NB4 (cell line): ENCODE measurements around the gene GLRB.

Source experiments
- DNase-seq: peaks from one replicate; pipeline ENCODE4 v3.0.0; 2010; ENCODE audit warnings: low read depth
- H3K4me3 ChIP-seq: one replicate; pipeline ENCODE4 v1.5.1; 2011; ENCODE audit warnings: mild to moderate bottlenecking, low read depth, low read length, moderate library complexity
- MYC ChIP-seq: IDR thresholded peaks from 2 replicates; pipeline ENCODE4 v1.6.1; 2011; ENCODE audit warnings: low read depth, low read length
- POLR2A ChIP-seq: IDR thresholded peaks from 2 replicates; pipeline ENCODE4 v1.6.1; 2011; ENCODE audit warnings: mild to moderate bottlenecking; ENCODE audit not compliant: insufficient read length; ENCODE audit errors: extremely low read depth
- TF ChIP-seq, protein P1 (sequence below): IDR thresholded peaks from one replicate; pipeline ENCODE4 v1.5.1; 2012; ENCODE audit warnings: low read depth, low read length
- TF ChIP-seq, protein P2 (sequence below): IDR thresholded peaks from 2 replicates; pipeline ENCODE4 v1.6.1; 2011; ENCODE audit warnings: low read depth, low read length

Gene GLRB

DNA sequence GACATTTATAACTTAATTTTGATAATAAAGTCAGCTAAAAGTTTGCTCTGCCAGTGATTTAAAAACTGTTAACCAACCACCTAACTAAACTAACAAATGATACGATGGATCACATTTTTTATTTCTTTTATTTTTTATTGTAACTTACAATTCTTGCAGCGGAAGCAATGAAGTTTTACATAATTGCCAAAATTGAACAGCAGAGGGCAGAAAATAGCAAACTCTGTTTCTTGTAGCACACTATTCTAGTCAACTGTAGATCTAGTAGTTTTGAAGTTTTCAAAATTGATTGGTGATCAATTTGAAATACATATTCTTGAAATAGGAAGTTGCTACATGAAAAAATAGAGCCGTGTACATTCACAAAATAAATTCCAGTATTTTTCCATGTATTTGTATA is 141.8 kb downstream of the GLRB start:
- DNase-seq = peak; percentile 22
- TF ChIP-seq, protein P1, sequence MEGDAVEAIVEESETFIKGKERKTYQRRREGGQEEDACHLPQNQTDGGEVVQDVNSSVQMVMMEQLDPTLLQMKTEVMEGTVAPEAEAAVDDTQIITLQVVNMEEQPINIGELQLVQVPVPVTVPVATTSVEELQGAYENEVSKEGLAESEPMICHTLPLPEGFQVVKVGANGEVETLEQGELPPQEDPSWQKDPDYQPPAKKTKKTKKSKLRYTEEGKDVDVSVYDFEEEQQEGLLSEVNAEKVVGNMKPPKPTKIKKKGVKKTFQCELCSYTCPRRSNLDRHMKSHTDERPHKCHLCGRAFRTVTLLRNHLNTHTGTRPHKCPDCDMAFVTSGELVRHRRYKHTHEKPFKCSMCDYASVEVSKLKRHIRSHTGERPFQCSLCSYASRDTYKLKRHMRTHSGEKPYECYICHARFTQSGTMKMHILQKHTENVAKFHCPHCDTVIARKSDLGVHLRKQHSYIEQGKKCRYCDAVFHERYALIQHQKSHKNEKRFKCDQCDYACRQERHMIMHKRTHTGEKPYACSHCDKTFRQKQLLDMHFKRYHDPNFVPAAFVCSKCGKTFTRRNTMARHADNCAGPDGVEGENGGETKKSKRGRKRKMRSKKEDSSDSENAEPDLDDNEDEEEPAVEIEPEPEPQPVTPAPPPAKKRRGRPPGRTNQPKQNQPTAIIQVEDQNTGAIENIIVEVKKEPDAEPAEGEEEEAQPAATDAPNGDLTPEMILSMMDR = peak; percentile 23
- TF ChIP-seq, protein P2, sequence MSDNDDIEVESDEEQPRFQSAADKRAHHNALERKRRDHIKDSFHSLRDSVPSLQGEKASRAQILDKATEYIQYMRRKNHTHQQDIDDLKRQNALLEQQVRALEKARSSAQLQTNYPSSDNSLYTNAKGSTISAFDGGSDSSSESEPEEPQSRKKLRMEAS = no peak
- TF ChIP-seq MYC (no peak), POLR2A (no peak)
- H3K4me3 ChIP-seq = no peak overlapping the region

DNA sequence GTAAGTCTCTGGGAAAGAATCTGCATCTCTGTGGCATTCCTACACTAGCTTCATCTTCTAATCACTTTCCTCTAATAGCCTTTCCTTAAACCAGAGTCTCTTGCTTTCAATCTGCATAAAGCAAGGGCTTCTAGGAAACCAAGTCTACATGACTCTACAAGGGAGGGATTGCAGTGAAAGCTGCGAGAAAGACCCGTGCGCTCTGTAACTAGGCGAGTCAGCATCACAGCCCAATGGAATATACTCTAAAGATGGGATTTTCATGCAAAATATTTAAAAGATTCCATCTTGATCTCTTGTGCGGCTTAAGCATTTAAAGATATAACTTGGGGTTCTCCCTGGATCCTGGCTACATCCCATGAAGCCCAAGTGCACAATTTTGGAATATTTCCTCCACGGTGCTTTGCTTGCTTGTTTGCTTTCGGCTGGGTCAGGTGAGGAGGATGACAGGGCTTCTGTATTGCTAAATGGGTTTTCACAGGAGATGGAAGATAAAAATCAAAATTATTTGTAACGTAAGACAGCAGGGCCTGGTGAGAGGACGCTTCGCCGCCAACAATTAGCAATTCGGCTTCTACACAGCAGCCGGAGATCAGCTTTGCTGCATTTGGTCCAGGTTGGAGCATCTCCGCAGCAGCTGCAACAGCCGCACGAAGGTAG is 143.9 kb downstream of the GLRB start:
- DNase-seq = no peak
- no peak overlapping the region for H3K4me3 ChIP-seq
- TF ChIP-seq, protein P1 = no peak
- no peak for TF ChIP-seq POLR2A
- TF ChIP-seq MYC = no peak
- TF ChIP-seq, protein P2 = no peak

DNA sequence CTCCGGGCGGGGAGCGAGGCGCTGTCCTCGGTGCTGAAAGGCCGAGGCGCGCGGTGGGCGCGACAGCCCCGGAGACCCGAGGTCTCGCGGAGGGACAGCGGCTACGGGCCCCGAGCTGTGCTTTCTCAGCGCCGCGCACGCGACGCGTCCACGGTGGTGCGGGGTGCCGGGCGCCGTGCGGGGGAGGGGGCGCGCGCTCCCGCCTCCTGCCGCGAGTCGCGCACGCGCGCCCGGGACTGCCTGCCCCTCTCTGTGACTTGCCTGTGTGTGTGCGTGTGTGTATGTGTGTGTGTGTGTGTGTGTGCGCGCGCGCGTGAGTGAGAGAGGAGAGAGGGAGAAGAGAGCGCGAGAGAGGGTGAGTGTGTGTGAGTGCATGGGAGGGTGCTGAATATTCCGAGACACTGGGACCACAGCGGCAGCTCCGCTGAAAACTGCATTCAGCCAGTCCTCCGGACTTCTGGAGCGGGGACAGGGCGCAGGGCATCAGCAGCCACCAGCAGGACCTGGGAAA is 144.5 kb downstream of the GLRB start, which contains the start of gene GRIA2:
Gene GRIA2 (plus strand): TSS at position 358 of the 511 bp plus-strand sequence. CDS start 315 bp downstream, outside the sequence.
- DNase-seq = peak; percentile 1
- TF ChIP-seq MYC = no peak
- no peak for TF ChIP-seq POLR2A
- TF ChIP-seq, protein P1 = no peak
- TF ChIP-seq, protein P2 = no peak
- H3K4me3 ChIP-seq = no peak within 1 kb of the TSS

DNA sequence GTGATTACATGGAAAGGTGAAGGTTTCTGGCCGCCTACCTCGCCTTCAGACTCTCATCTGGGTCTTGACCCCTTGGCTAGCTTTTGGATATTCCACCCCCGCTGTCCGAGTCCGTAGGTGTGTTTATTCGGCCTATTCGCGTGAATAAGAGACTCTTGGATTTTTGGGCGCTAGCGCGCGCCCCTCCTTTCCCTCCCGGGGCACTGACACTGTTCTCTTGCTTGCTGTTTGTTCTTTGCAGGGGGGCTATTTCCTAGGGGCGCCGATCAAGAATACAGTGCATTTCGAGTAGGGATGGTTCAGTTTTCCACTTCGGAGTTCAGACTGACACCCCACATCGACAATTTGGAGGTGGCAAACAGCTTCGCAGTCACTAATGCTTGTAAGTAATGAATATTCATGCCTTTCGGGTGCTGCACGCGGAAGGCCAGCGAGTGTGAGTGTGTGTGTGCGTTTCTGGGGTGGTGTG is 145.5 kb downstream of the GLRB start:
- no peak for DNase-seq
- H3K4me3 ChIP-seq = no peak overlapping the region
- TF ChIP-seq, protein P2 = no peak
- TF ChIP-seq MYC (no peak), POLR2A (no peak)
- TF ChIP-seq, protein P1 = no peak
